Panc1 (cell line): ENCODE results near the gene TMEM131L. TPM values are rescaled to one million over a fixed set of nuclear protein-coding genes. Genes with fewer than 3 reads are reported as not detected.

Source experiments
- ATAC-seq: fragments of 200-7000 bp; cut with Tn5 transposase; 2 replicates; pipeline ENCODE4 v1.9.1; 2020; ENCODE audit warnings: mild to moderate bottlenecking, moderate library complexity
- BruUV-seq: library from RNA; stranded (reverse); fragments of 400-500 nt; replicated peaks from 2 replicates; lab custom pipeline; 2021; lab: Mats Ljungman, UMichigan
- CTCF ChIA-PET: fragments of 300-600 bp; sonication (Branson Sonifier 250); formaldehyde crosslinking; loops from one replicate; lab custom pipeline; 2022; ENCODE audit warnings: antibody characterized with exemption; lab: Charles Lee
- POLR2A ChIA-PET: fragments of 300-600 bp; sonication (Branson Sonifier 250); formaldehyde crosslinking; loops from one replicate; lab custom pipeline; 2022; ENCODE audit warnings: antibody characterized with exemption; lab: Charles Lee
- DNase-seq: peaks from one replicate; pipeline ENCODE4 v3.0.0-alpha.2; 2010; ENCODE audit warnings: low read depth, low spot score
- H3K27ac ChIP-seq: 2 replicates; pipeline ENCODE4 v1.5.1; 2011; ENCODE audit warnings: mild to moderate bottlenecking, low read length, inconsistent platforms
- H3K27me3 ChIP-seq: fragments of 200-500 bp; sonication (Bioruptor generic); 2 replicates; pipeline ENCODE4 v1.6.0; 2014; ENCODE audit warnings: low read length, inconsistent platforms; ENCODE audit not compliant: control insufficient read depth, insufficient read depth
- H3K36me3 ChIP-seq: fragments of 200-500 bp; sonication (Bioruptor generic); 2 replicates; pipeline ENCODE4 v1.5.1; 2014; ENCODE audit warnings: inconsistent platforms, mild to moderate bottlenecking, low read length, moderate library complexity; ENCODE audit not compliant: control insufficient read depth, insufficient read depth
- H3K4me1 ChIP-seq: 2 replicates; pipeline ENCODE4 v1.5.1; 2011; ENCODE audit warnings: inconsistent platforms, mild to moderate bottlenecking, low read length, moderate library complexity; ENCODE audit not compliant: control insufficient read depth, insufficient read depth
- H3K4me3 ChIP-seq, 2 experiments: 2 replicates each; pipeline ENCODE4 v1.5.1; 2011 to 2012; ENCODE audit warnings: low read depth in 2 of 2, low read length in 2 of 2, mild to moderate bottlenecking in 2 of 2, inconsistent platforms in 1 of 2, moderate library complexity in 1 of 2
- H3K9me3 ChIP-seq: fragments of 200-500 bp; sonication (Bioruptor generic); 2 replicates; pipeline ENCODE4 v1.5.1; 2014; ENCODE audit warnings: low read depth, mild to moderate bottlenecking, inconsistent platforms, low read length, moderate library complexity; ENCODE audit not compliant: control insufficient read depth, insufficient read depth
- POLR2AphosphoS5 ChIP-seq: IDR thresholded peaks from 2 replicates; pipeline ENCODE4 v1.6.1; 2012; ENCODE audit warnings: mild to moderate bottlenecking, low read depth, low read length, moderate library complexity
- REST ChIP-seq, 2 experiments: IDR thresholded peaks; 2 replicates each; pipeline ENCODE4 v1.6.1; 2011 to 2012; ENCODE audit warnings: low read depth in 2 of 2, control low read depth in 1 of 2, low read length in 1 of 2, mild to moderate bottlenecking in 1 of 2, moderate library complexity in 1 of 2; ENCODE audit not compliant: insufficient read depth in 1 of 2
- SIN3A ChIP-seq: IDR thresholded peaks from 2 replicates; pipeline ENCODE4 v1.6.1; 2012; ENCODE audit warnings: low read depth, mild to moderate bottlenecking, low read length, moderate library complexity, borderline replicate concordance; ENCODE audit not compliant: insufficient read depth
- TCF7L2 ChIP-seq: IDR thresholded peaks from 2 replicates; pipeline ENCODE4 v1.6.1; 2011; ENCODE audit warnings: mild to moderate bottlenecking, low read depth, low read length, inconsistent platforms
- in situ Hi-C: cut with HindIII; loops from 2 replicates; pipeline ENCODE4 v1.10.0; 2016; ENCODE audit warnings: low sequenced_read_pairs, low pct_unique_long_range_greater_than_20kb
- intact Hi-C: fragments of 100-400 bp; cut with micrococcal nuclease; formaldehyde crosslinking; loops from one replicate; pipeline ENCODE4 v1.10.0; 2022; ENCODE audit not compliant: unreplicated experiment
- total RNA-seq: library from RNA; stranded (reverse); gene quantifications from one replicate; pipeline ENCODE4 v1.2.1, GENCODE V29; 2021; ENCODE audit not compliant: unreplicated experiment
- TF ChIP-seq, protein P1 (sequence below): fragments of 450-650 bp; IDR thresholded peaks from 2 replicates; pipeline ENCODE4 v1.5.1; 2017; ENCODE audit warnings: mild to moderate bottlenecking

TMEM131L gene
- total RNA-seq, 1 experiment from 2014 or later, result 13.5 TPM

GRCh38 chr4:153579872-153580271 lies 113.7 kb downstream of the TMEM131L start:
- POLR2A ChIA-PET, result no interaction called here
- ATAC-seq (no peak), DNase-seq (no peak)
- intact Hi-C loops (no loop called here), in situ Hi-C loops (no loop called here)
- H3K4me1 ChIP-seq, result no peaks in the 10 kb centered on the region
- no peaks in the 10 kb centered on the region for H3K9me3 ChIP-seq
- CTCF ChIA-PET, result no interaction called here
- TF ChIP-seq POLR2AphosphoS5, result no peak
- TF ChIP-seq SIN3A, result no peak
- TF ChIP-seq REST (IDR thresholded peaks at IDR 0.05; ENCODE audit: insufficient read depth in 1 of 2, low read depth in 2 of 2, low read length in 1 of 2), result no peak
- TF ChIP-seq TCF7L2, result no peak
- TF ChIP-seq, protein P1, sequence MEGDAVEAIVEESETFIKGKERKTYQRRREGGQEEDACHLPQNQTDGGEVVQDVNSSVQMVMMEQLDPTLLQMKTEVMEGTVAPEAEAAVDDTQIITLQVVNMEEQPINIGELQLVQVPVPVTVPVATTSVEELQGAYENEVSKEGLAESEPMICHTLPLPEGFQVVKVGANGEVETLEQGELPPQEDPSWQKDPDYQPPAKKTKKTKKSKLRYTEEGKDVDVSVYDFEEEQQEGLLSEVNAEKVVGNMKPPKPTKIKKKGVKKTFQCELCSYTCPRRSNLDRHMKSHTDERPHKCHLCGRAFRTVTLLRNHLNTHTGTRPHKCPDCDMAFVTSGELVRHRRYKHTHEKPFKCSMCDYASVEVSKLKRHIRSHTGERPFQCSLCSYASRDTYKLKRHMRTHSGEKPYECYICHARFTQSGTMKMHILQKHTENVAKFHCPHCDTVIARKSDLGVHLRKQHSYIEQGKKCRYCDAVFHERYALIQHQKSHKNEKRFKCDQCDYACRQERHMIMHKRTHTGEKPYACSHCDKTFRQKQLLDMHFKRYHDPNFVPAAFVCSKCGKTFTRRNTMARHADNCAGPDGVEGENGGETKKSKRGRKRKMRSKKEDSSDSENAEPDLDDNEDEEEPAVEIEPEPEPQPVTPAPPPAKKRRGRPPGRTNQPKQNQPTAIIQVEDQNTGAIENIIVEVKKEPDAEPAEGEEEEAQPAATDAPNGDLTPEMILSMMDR, result no peak
- H3K27ac ChIP-seq, result no peak overlapping the region
- no peak overlapping the region for H3K4me3 ChIP-seq
- no peaks in the 10 kb centered on the region for H3K36me3 ChIP-seq
- no TSS peak for BruUV-seq
- no peaks in the 10 kb centered on the region for H3K27me3 ChIP-seq

- POLR2A ChIA-PET, result no interaction called here
- CTCF ChIA-PET, result no interaction called here
- H3K27me3 ChIP-seq, result no peaks in the 10 kb centered on the region
Observed at GRCh38 chr4:153582954-153583702, 117.0 kb downstream of the TMEM131L start.

More at GRCh38 chr4:153582954-153583702, 117.0 kb downstream of the TMEM131L start:
- TF ChIP-seq TCF7L2 (no peak), SIN3A (no peak), POLR2AphosphoS5 (no peak), REST (IDR thresholded peaks at IDR 0.05; ENCODE audit: insufficient read depth in 1 of 2, low read depth in 2 of 2, low read length in 1 of 2) (no peak)
- TF ChIP-seq, protein P1, result no peak
- Histone ChIP-seq H3K9me3 (no peaks in the 10 kb centered on the region), H3K36me3 (no peaks in the 10 kb centered on the region; the same call in 1 of the 2 replicates), H3K4me3 (no peak overlapping the region), H3K4me1 (no peaks in the 10 kb centered on the region), H3K27ac (no peak overlapping the region)
- ATAC-seq, result no peak
- no TSS peak for BruUV-seq
- intact Hi-C loops, result no loop called here
- no peak for DNase-seq
- in situ Hi-C loops, result no loop called here
